ENCODE data around the gene CHAD. TPM values are rescaled to one million over a fixed set of nuclear protein-coding genes. Genes with fewer than 3 reads are reported as not detected.
"Not testable (repeated sequence)": the region's sequence is repeated elsewhere in the genome, so short reads cannot be mapped to it uniquely, and the experiment has no call there.

Gene CHAD
- total and polyA plus RNA-seq, 9 donors: 2.4 to 13.5 (median 5.0) TPM

GRCh38 chr17:50482110-50482509 lies 13.4 kb upstream of the CHAD start:
- Histone ChIP-seq H3K36me3 (ENCODE audit: control insufficient read depth, insufficient read depth, low read length) (peaks cover 49% of the 10 kb centered on the region), H3K27me3 (ENCODE audit: control insufficient read depth, insufficient read depth, low read length) (no peaks in the 10 kb centered on the region), H3K27ac (ENCODE audit: low read length) (peak overlapping the region; percentile 20), H3K4me1 (ENCODE audit: control insufficient read depth, insufficient read depth, low read length) (peaks cover 20% of the 10 kb centered on the region), H3K4me3 (ENCODE audit: low read length) (no peak overlapping the region), H3K9me3 (replicated peaks; ENCODE audit: control insufficient read depth, low read depth, low read length) (no peaks in the 10 kb centered on the region)
- no peak for DNase-seq
- 87% methylated on average over 20 of the region's 23 CpGs for WGBS (ENCODE audit: insufficient coverage)

GRCh38 chr17:50481648-50482047 lies 13.0 kb upstream of the CHAD start:
- no peak overlapping the region for H3K4me3 ChIP-seq (ENCODE audit: low read length)
- no peak overlapping the region for H3K27ac ChIP-seq (ENCODE audit: low read length)
- H3K27me3 ChIP-seq (ENCODE audit: control insufficient read depth, insufficient read depth, low read length): no peaks in the 10 kb centered on the region
- DNase-seq: no peak
- peaks cover 48% of the 10 kb centered on the region for H3K36me3 ChIP-seq (ENCODE audit: control insufficient read depth, insufficient read depth, low read length)
- peaks cover 20% of the 10 kb centered on the region for H3K4me1 ChIP-seq (ENCODE audit: control insufficient read depth, insufficient read depth, low read length)
- H3K9me3 ChIP-seq (replicated peaks; ENCODE audit: control insufficient read depth, low read depth, low read length): no peaks in the 10 kb centered on the region
- WGBS (ENCODE audit: insufficient coverage): no CpG with 5 or more reads among the region's 4 CpGs

GRCh38 chr17:50480854-50481490 lies 12.3 kb upstream of the CHAD start:
- Histone ChIP-seq H3K36me3 (ENCODE audit: control insufficient read depth, insufficient read depth, low read length) (peaks cover 48% of the 10 kb centered on the region), H3K27me3 (ENCODE audit: control insufficient read depth, insufficient read depth, low read length) (peaks cover 5% of the 10 kb centered on the region), H3K4me1 (ENCODE audit: control insufficient read depth, insufficient read depth, low read length) (peaks cover 20% of the 10 kb centered on the region), H3K4me3 (ENCODE audit: low read length) (no peak overlapping the region), H3K9me3 (replicated peaks; ENCODE audit: control insufficient read depth, low read depth, low read length) (no peaks in the 10 kb centered on the region), H3K27ac (ENCODE audit: low read length) (no peak overlapping the region)
- no peak for DNase-seq
- no CpG with 5 or more reads among the region's 2 CpGs for WGBS (ENCODE audit: insufficient coverage)

- Histone ChIP-seq H3K9me3 (replicated peaks; ENCODE audit: control insufficient read depth, low read depth, low read length) (no peaks in the 10 kb centered on the region), H3K4me3 (ENCODE audit: low read length) (no peak overlapping the region), H3K27me3 (ENCODE audit: control insufficient read depth, insufficient read depth, low read length) (peaks cover 5% of the 10 kb centered on the region), H3K27ac (ENCODE audit: low read length) (no peak overlapping the region), H3K4me1 (ENCODE audit: control insufficient read depth, insufficient read depth, low read length) (peaks cover 20% of the 10 kb centered on the region), H3K36me3 (ENCODE audit: control insufficient read depth, insufficient read depth, low read length) (peaks cover 41% of the 10 kb centered on the region)
- no peak for DNase-seq
- WGBS (ENCODE audit: insufficient coverage): 88% methylated on average over 3 of the region's 7 CpGs
Measured at GRCh38 chr17:50480142-50480764, 11.6 kb upstream of the CHAD start.

GRCh38 chr17:50479522-50480141 lies 11.0 kb upstream of the CHAD start:
- Histone ChIP-seq H3K27ac (ENCODE audit: low read length) (peak overlapping the region; percentile 93), H3K9me3 (replicated peaks; ENCODE audit: control insufficient read depth, low read depth, low read length) (no peaks in the 10 kb centered on the region), H3K27me3 (ENCODE audit: control insufficient read depth, insufficient read depth, low read length) (peaks cover 5% of the 10 kb centered on the region), H3K36me3 (ENCODE audit: control insufficient read depth, insufficient read depth, low read length) (peaks cover 38% of the 10 kb centered on the region), H3K4me3 (ENCODE audit: low read length) (peak overlapping the region; percentile 56), H3K4me1 (ENCODE audit: control insufficient read depth, insufficient read depth, low read length) (peaks cover 20% of the 10 kb centered on the region)
- peak; percentile 85 for DNase-seq
- 15% methylated on average over 16 of the region's 19 CpGs for WGBS (ENCODE audit: insufficient coverage)

- Histone ChIP-seq H3K4me3 (ENCODE audit: low read length) (peak within 1 kb of the TSS; percentile 56), H3K4me1 (ENCODE audit: control insufficient read depth, insufficient read depth, low read length) (peaks cover 23% of the 10 kb centered on the region), H3K27ac (ENCODE audit: low read length) (peak within 1 kb of the TSS; percentile 95), H3K36me3 (ENCODE audit: control insufficient read depth, insufficient read depth, low read length) (peaks cover 33% of the 10 kb centered on the region), H3K9me3 (replicated peaks; ENCODE audit: control insufficient read depth, low read depth, low read length) (no peaks in the 10 kb centered on the region), H3K27me3 (ENCODE audit: control insufficient read depth, insufficient read depth, low read length) (peaks cover 5% of the 10 kb centered on the region)
- DNase-seq: peak; percentile 95
- WGBS (ENCODE audit: insufficient coverage): under 1% methylated on average over 70 of the region's 75 CpGs
Measured at GRCh38 chr17:50478391-50479381, 10.0 kb upstream of the CHAD start, which contains the start of gene RSAD1. RSAD1 (plus strand) TSS chr17:50478860; CDS start chr17:50478885, 25 bp downstream.

- H3K9me3 ChIP-seq (replicated peaks; ENCODE audit: control insufficient read depth, low read depth, low read length): no peaks in the 10 kb centered on the region
- H3K36me3 ChIP-seq (ENCODE audit: control insufficient read depth, insufficient read depth, low read length): peaks cover 27% of the 10 kb centered on the region
- WGBS (ENCODE audit: insufficient coverage): 44% methylated on average over 5 of the region's 7 CpGs
- peaks cover 27% of the 10 kb centered on the region for H3K4me1 ChIP-seq (ENCODE audit: control insufficient read depth, insufficient read depth, low read length)
- DNase-seq: peak; percentile 68
- H3K4me3 ChIP-seq (ENCODE audit: low read length): peak overlapping the region; percentile 56
- H3K27ac ChIP-seq (ENCODE audit: low read length): peak overlapping the region; percentile 95
- H3K27me3 ChIP-seq (ENCODE audit: control insufficient read depth, insufficient read depth, low read length): peaks cover 5% of the 10 kb centered on the region
Measured at GRCh38 chr17:50477976-50478375, 9.3 kb upstream of the CHAD start.

- peaks cover 20% of the 10 kb centered on the region for H3K36me3 ChIP-seq (ENCODE audit: control insufficient read depth, insufficient read depth, low read length)
- H3K27ac ChIP-seq (ENCODE audit: low read length): no peak overlapping the region
- H3K4me1 ChIP-seq (ENCODE audit: control insufficient read depth, insufficient read depth, low read length): peaks cover 29% of the 10 kb centered on the region
- no peak for DNase-seq
- H3K9me3 ChIP-seq (replicated peaks; ENCODE audit: control insufficient read depth, low read depth, low read length): no peaks in the 10 kb centered on the region
- 85% methylated on average over 12 of the region's 18 CpGs for WGBS (ENCODE audit: insufficient coverage)
- H3K27me3 ChIP-seq (ENCODE audit: control insufficient read depth, insufficient read depth, low read length): peaks cover 5% of the 10 kb centered on the region
- H3K4me3 ChIP-seq (ENCODE audit: low read length): no peak overlapping the region
Measured at GRCh38 chr17:50476545-50477315, 8.1 kb upstream of the CHAD start.

GRCh38 chr17:50475775-50476544 lies 7.3 kb upstream of the CHAD start:
- Histone ChIP-seq H3K4me1 (ENCODE audit: control insufficient read depth, insufficient read depth, low read length) (peaks cover 36% of the 10 kb centered on the region), H3K36me3 (ENCODE audit: control insufficient read depth, insufficient read depth, low read length) (peaks cover 18% of the 10 kb centered on the region)
- H3K4me3 ChIP-seq (ENCODE audit: low read length); H3K27ac ChIP-seq (ENCODE audit: low read length); H3K9me3 ChIP-seq (replicated peaks; ENCODE audit: control insufficient read depth, low read depth, low read length); DNase-seq; H3K27me3 ChIP-seq (ENCODE audit: control insufficient read depth, insufficient read depth, low read length): not testable (repeated sequence)
- 9% methylated on average over 8 of the region's 33 CpGs for WGBS (ENCODE audit: insufficient coverage)
